ENCODE measurements around the gene ZNF2. TPM values are rescaled to one million over a fixed set of nuclear protein-coding genes. Genes with fewer than 3 reads are reported as not detected.

Gene ZNF2
- total and polyA plus RNA-seq, 2 of the 13 experiments (the other 11 are each of a cell fraction or from before 2014, with no cell fraction given) = 4.3 to 6.1 TPM

DNA sequence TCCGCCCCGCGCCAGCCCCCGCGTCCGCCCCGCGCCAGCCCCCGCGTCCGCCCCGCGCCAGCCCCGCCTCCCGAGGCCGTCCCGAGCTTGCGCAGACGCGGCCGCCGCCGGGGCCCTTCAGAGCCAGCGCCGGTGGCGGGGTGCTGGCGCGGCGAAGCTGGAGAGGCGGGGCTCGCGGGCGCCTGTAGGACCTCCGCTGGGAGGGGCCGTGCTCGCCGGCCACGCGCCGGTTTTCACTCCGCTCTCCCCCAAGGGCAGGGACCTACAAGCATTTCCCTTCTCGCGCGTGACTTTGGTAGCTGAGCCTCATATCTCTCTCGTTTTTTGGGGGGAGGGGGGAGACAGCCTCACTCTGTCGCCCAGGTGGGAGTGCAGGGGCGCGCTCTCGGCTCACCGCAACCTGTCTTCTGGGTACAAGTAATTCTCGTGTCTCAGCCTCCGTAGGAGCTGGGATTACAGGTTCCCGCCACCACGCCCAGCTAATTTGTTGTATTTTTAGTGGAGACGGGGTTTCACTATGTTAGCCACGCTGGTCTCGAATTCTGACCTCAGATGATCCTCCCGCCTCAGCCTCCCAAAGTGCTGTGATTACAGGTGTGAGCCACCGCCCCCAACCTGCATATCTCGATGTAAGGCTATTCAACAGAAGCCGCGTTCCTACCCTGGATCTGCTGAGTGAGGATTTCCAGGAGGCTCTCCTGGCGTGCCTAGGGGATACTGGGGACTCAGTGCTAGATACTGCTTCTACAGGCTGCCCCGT, 5.7 kb upstream of the ZNF2 start, which contains the start of gene ZNF514 (continued):
- TF ChIP-seq, protein P1, sequence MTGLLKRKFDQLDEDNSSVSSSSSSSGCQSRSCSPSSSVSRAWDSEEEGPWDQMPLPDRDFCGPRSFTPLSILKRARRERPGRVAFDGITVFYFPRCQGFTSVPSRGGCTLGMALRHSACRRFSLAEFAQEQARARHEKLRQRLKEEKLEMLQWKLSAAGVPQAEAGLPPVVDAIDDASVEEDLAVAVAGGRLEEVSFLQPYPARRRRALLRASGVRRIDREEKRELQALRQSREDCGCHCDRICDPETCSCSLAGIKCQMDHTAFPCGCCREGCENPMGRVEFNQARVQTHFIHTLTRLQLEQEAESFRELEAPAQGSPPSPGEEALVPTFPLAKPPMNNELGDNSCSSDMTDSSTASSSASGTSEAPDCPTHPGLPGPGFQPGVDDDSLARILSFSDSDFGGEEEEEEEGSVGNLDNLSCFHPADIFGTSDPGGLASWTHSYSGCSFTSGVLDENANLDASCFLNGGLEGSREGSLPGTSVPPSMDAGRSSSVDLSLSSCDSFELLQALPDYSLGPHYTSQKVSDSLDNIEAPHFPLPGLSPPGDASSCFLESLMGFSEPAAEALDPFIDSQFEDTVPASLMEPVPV (CRISPR knock-in tag; IDR thresholded peaks at IDR 0.05) = no peak
- TF ChIP-seq, protein P2, sequence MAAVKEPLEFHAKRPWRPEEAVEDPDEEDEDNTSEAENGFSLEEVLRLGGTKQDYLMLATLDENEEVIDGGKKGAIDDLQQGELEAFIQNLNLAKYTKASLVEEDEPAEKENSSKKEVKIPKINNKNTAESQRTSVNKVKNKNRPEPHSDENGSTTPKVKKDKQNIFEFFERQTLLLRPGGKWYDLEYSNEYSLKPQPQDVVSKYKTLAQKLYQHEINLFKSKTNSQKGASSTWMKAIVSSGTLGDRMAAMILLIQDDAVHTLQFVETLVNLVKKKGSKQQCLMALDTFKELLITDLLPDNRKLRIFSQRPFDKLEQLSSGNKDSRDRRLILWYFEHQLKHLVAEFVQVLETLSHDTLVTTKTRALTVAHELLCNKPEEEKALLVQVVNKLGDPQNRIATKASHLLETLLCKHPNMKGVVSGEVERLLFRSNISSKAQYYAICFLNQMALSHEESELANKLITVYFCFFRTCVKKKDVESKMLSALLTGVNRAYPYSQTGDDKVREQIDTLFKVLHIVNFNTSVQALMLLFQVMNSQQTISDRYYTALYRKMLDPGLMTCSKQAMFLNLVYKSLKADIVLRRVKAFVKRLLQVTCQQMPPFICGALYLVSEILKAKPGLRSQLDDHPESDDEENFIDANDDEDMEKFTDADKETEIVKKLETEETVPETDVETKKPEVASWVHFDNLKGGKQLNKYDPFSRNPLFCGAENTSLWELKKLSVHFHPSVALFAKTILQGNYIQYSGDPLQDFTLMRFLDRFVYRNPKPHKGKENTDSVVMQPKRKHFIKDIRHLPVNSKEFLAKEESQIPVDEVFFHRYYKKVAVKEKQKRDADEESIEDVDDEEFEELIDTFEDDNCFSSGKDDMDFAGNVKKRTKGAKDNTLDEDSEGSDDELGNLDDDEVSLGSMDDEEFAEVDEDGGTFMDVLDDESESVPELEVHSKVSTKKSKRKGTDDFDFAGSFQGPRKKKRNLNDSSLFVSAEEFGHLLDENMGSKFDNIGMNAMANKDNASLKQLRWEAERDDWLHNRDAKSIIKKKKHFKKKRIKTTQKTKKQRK (IDR thresholded peaks at IDR 0.05; ENCODE audit: low read length) = no peak
- TF ChIP-seq, protein P3, sequence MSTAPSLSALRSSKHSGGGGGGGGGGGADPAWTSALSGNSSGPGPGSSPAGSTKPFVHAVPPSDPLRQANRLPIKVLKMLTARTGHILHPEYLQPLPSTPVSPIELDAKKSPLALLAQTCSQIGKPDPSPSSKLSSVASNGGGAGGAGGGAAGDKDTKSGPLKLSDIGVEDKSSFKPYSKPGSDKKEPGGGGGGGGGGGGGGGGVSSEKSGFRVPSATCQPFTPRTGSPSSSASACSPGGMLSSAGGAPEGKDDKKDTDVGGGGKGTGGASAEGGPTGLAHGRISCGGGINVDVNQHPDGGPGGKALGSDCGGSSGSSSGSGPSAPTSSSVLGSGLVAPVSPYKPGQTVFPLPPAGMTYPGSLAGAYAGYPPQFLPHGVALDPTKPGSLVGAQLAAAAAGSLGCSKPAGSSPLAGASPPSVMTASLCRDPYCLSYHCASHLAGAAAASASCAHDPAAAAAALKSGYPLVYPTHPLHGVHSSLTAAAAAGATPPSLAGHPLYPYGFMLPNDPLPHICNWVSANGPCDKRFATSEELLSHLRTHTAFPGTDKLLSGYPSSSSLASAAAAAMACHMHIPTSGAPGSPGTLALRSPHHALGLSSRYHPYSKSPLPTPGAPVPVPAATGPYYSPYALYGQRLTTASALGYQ (CRISPR knock-in tag; IDR thresholded peaks at IDR 0.05) = no peak
- TF ChIP-seq ZNF768 (CRISPR knock-in tag; IDR thresholded peaks at IDR 0.05) (no peak), ZNF629 (CRISPR knock-in tag; conservative IDR thresholded peaks at IDR 0.05) (no peak), RAD51 (IDR thresholded peaks at IDR 0.05; ENCODE audit: borderline replicate concordance) (no peak), PCBP2 (optimal IDR thresholded peaks at IDR 0.05; ENCODE audit: low read depth, low read length, poor library complexity, severe bottlenecking) (no peak), ZNF264 (CRISPR knock-in tag; IDR thresholded peaks at IDR 0.05) (no peak), KDM5B (CRISPR knock-in tag; IDR thresholded peaks at IDR 0.05; ENCODE audit: borderline replicate concordance) (no peak; the same call in 1 of the 2 replicates), CBX2 (IDR thresholded peaks at IDR 0.05; ENCODE audit: low read depth, low read length) (no peak), CBX2 (CRISPR knock-in tag; IDR thresholded peaks at IDR 0.05; ENCODE audit: low read depth) (no peak)
- TF ChIP-seq, protein P4, sequence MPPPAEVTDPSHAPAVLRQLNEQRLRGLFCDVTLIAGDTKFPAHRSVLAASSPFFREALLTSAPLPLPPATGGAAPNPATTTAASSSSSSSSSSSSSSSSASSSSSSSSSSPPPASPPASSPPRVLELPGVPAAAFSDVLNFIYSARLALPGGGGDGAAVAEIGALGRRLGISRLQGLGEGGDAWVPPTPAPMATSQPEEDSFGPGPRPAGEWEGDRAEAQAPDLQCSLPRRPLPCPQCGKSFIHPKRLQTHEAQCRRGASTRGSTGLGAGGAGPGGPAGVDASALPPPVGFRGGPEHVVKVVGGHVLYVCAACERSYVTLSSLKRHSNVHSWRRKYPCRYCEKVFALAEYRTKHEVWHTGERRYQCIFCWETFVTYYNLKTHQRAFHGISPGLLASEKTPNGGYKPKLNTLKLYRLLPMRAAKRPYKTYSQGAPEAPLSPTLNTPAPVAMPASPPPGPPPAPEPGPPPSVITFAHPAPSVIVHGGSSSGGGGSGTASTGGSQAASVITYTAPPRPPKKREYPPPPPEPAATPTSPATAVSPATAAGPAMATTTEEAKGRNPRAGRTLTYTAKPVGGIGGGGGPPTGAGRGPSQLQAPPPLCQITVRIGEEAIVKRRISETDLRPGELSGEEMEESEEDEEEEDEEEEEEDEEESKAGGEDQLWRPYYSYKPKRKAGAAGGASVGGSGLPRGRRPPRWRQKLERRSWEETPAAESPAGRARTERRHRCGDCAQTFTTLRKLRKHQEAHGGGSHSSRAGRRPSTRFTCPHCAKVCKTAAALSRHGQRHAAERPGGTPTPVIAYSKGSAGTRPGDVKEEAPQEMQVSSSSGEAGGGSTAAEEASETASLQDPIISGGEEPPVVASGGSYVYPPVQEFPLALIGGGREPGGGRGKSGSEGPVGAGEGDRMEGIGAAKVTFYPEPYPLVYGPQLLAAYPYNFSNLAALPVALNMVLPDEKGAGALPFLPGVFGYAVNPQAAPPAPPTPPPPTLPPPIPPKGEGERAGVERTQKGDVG (CRISPR knock-in tag; IDR thresholded peaks at IDR 0.05; ENCODE audit: borderline replicate concordance) = no peak
- TF ChIP-seq, protein P5, sequence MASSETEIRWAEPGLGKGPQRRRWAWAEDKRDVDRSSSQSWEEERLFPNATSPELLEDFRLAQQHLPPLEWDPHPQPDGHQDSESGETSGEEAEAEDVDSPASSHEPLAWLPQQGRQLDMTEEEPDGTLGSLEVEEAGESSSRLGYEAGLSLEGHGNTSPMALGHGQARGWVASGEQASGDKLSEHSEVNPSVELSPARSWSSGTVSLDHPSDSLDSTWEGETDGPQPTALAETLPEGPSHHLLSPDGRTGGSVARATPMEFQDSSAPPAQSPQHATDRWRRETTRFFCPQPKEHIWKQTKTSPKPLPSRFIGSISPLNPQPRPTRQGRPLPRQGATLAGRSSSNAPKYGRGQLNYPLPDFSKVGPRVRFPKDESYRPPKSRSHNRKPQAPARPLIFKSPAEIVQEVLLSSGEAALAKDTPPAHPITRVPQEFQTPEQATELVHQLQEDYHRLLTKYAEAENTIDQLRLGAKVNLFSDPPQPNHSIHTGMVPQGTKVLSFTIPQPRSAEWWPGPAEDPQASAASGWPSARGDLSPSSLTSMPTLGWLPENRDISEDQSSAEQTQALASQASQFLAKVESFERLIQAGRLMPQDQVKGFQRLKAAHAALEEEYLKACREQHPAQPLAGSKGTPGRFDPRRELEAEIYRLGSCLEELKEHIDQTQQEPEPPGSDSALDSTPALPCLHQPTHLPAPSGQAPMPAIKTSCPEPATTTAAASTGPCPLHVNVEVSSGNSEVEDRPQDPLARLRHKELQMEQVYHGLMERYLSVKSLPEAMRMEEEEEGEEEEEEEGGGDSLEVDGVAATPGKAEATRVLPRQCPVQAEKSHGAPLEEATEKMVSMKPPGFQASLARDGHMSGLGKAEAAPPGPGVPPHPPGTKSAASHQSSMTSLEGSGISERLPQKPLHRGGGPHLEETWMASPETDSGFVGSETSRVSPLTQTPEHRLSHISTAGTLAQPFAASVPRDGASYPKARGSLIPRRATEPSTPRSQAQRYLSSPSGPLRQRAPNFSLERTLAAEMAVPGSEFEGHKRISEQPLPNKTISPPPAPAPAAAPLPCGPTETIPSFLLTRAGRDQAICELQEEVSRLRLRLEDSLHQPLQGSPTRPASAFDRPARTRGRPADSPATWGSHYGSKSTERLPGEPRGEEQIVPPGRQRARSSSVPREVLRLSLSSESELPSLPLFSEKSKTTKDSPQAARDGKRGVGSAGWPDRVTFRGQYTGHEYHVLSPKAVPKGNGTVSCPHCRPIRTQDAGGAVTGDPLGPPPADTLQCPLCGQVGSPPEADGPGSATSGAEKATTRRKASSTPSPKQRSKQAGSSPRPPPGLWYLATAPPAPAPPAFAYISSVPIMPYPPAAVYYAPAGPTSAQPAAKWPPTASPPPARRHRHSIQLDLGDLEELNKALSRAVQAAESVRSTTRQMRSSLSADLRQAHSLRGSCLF (CRISPR knock-in tag; IDR thresholded peaks at IDR 0.05; ENCODE audit: borderline replicate concordance) = no peak

Measured in HepG2 (cell line).